PC-9 (cell line): ENCODE measurements around the gene KRTAP10-9. TPM values are rescaled to one million over a fixed set of nuclear protein-coding genes. Genes with fewer than 3 reads are reported as not detected.

Experiments
- BruUV-seq: library from RNA; stranded (reverse); fragments of 400-500 nt; replicated peaks from 2 replicates; lab custom pipeline; 2021; lab: Mats Ljungman, UMichigan
- CTCF ChIA-PET: fragments of 300-600 bp; sonication (Branson Sonifier 250); formaldehyde crosslinking; loops from one replicate; lab custom pipeline; 2022; ENCODE audit warnings: antibody characterized with exemption; lab: Charles Lee
- POLR2A ChIA-PET: fragments of 300-600 bp; sonication (Branson Sonifier 250); formaldehyde crosslinking; loops from one replicate; lab custom pipeline; 2022; ENCODE audit warnings: antibody characterized with exemption; ENCODE audit not compliant: unreplicated experiment; lab: Charles Lee
- DNase-seq, 2 experiments: peaks; one replicate each; pipeline versions ENCODE4 v3.0.0 to v3.0.0-alpha.2; 2015 to 2022; ENCODE audit warnings: mixed read lengths in 1 of 2
- H2AFZ ChIP-seq: fragments of 200-600 bp; sonication (generic); 2 replicates; pipeline ENCODE4 v1.8.1; 2017; ENCODE audit warnings: antibody characterized with exemption
- H3F3A ChIP-seq: fragments of 200-600 bp; sonication (generic); 2 replicates; pipeline ENCODE4 v1.8.1; 2017; ENCODE audit warnings: antibody characterized with exemption, mild to moderate bottlenecking, low read depth; ENCODE audit not compliant: insufficient read depth
- H3K27ac ChIP-seq: fragments of 200-600 bp; sonication (generic); 2 replicates; pipeline ENCODE4 v1.6.1; 2016; ENCODE audit warnings: mixed run types
- H3K27me3 ChIP-seq: fragments of 200-600 bp; sonication (generic); 2 replicates; pipeline ENCODE4 v1.6.1; 2016; ENCODE audit warnings: low read depth, mixed run types; ENCODE audit not compliant: insufficient read depth
- H3K36me3 ChIP-seq: fragments of 200-600 bp; sonication (generic); 2 replicates; pipeline ENCODE4 v1.6.1; 2016; ENCODE audit warnings: low read depth, mixed run types
- H3K4me1 ChIP-seq: fragments of 200-600 bp; sonication (generic); replicated peaks from 2 replicates; pipeline ENCODE4 v1.6.1; 2016; ENCODE audit warnings: mixed run types; ENCODE audit not compliant: insufficient read depth
- H3K4me2 ChIP-seq: fragments of 200-600 bp; sonication (generic); 2 replicates; pipeline ENCODE4 v1.6.1; 2017; ENCODE audit warnings: mixed run types
- H3K4me3 ChIP-seq: fragments of 200-600 bp; sonication (generic); 2 replicates; pipeline ENCODE4 v1.6.1; 2016; ENCODE audit warnings: mixed run types
- H3K79me2 ChIP-seq: fragments of 200-600 bp; sonication (generic); 2 replicates; pipeline ENCODE4 v1.6.1; 2017; ENCODE audit warnings: low read depth, mixed run types
- H3K9me2 ChIP-seq: fragments of 200-600 bp; sonication (generic); 2 replicates; pipeline ENCODE4 v1.8.1; 2017; ENCODE audit warnings: mild to moderate bottlenecking; ENCODE audit not compliant: insufficient read depth
- H3K9me3 ChIP-seq: fragments of 200-600 bp; sonication (generic); 2 replicates; pipeline ENCODE4 v1.8.1; 2016; ENCODE audit warnings: low read depth; ENCODE audit not compliant: insufficient read depth
- H4K20me1 ChIP-seq: fragments of 200-600 bp; sonication (generic); 2 replicates; pipeline ENCODE4 v1.8.1; 2017; ENCODE audit not compliant: insufficient read depth
- EZH2 ChIP-seq: fragments of 200-600 bp; sonication (generic); IDR thresholded peaks from 2 replicates; pipeline ENCODE4 v1.8.0; 2017; ENCODE audit warnings: antibody characterized with exemption, low read depth
- intact Hi-C: fragments of 100-400 bp; cut with micrococcal nuclease; formaldehyde crosslinking; loops from one replicate; pipeline ENCODE4 v1.10.0; 2022; ENCODE audit not compliant: unreplicated experiment
- total RNA-seq: library from RNA; stranded (reverse); gene quantifications from 2 replicates; pipeline ENCODE4 v1.2.3, GENCODE V29; 2021
- TF ChIP-seq, protein P1 (sequence below): fragments of 200-600 bp; sonication (generic); conservative IDR thresholded peaks from 2 replicates; pipeline ENCODE4 v1.6.1; 2017; ENCODE audit warnings: mixed run types, antibody characterized with exemption, mild to moderate bottlenecking, moderate library complexity

KRTAP10-9 gene
- total RNA-seq, 1 experiment from 2014 or later: not detected

DNA sequence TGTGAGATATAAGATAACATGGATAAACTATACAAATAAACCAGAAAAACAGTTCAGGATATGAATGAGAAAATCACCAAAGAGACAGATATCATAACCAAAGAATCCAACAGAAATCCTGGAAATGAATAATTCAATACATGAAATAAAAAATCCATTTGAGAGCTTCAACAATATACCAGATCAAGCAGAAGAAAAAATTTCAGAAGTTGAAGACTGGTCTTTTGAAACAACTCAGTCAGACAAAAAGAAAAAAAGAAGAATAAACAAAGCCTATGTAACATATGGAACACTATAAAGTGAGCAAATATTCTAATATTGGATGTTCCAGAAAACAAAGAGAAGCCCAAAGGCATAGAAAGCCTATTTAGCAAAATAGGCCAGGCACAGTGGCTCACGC lies 45.0 kb downstream of the KRTAP10-9 start:
- Histone ChIP-seq H2AFZ (no peak overlapping the region), H3K79me2 (no peaks in the 10 kb centered on the region), H3F3A (no peaks in the 10 kb centered on the region), H3K4me1 (no peaks in the 10 kb centered on the region), H3K9me2 (no peaks in the 10 kb centered on the region), H3K9me3 (no peaks in the 10 kb centered on the region), H3K36me3 (no peaks in the 10 kb centered on the region), H3K4me3 (no peak overlapping the region), H3K27me3 (peaks cover 38% of the 10 kb centered on the region), H4K20me1 (no peaks in the 10 kb centered on the region), H3K4me2 (no peak overlapping the region), H3K27ac (no peak overlapping the region)
- no peak for DNase-seq
- ChIA-PET POLR2A (no interaction called here), CTCF (no interaction called here)
- BruUV-seq: no TSS peak
- intact Hi-C loops: no loop called here
- TF ChIP-seq, protein P1, sequence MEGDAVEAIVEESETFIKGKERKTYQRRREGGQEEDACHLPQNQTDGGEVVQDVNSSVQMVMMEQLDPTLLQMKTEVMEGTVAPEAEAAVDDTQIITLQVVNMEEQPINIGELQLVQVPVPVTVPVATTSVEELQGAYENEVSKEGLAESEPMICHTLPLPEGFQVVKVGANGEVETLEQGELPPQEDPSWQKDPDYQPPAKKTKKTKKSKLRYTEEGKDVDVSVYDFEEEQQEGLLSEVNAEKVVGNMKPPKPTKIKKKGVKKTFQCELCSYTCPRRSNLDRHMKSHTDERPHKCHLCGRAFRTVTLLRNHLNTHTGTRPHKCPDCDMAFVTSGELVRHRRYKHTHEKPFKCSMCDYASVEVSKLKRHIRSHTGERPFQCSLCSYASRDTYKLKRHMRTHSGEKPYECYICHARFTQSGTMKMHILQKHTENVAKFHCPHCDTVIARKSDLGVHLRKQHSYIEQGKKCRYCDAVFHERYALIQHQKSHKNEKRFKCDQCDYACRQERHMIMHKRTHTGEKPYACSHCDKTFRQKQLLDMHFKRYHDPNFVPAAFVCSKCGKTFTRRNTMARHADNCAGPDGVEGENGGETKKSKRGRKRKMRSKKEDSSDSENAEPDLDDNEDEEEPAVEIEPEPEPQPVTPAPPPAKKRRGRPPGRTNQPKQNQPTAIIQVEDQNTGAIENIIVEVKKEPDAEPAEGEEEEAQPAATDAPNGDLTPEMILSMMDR: no peak
- TF ChIP-seq EZH2: no peak

DNA sequence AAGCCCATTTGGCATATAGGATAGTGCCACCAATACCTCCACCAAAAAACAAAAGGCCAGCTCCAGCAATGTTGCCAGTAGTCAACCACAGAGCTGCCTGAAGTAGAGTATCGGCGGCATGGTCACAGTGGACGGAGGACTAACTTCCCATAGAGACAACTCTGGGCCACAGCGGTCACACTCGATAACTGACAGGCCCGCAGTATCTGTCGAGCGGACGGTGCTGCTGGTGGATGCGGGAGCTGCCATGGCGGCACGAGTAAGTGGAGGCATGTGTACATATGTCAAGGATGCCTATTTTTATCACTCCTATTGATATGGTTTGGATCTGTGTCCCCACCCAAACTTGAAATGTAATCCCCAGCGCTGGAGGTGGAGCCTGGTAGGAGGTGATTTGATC lies 51.0 kb downstream of the KRTAP10-9 start:
- H3K4me3 ChIP-seq: no peak overlapping the region
- no peak overlapping the region for H2AFZ ChIP-seq
- CTCF ChIA-PET: no interaction called here
- no peak for DNase-seq
- no peaks in the 10 kb centered on the region for H3K36me3 ChIP-seq
- no peaks in the 10 kb centered on the region for H4K20me1 ChIP-seq
- no peak overlapping the region for H3K4me2 ChIP-seq
- H3K27ac ChIP-seq: no peak overlapping the region
- intact Hi-C loops: no loop called here
- H3K4me1 ChIP-seq: no peaks in the 10 kb centered on the region
- no peaks in the 10 kb centered on the region for H3F3A ChIP-seq
- POLR2A ChIA-PET: no interaction called here
- H3K27me3 ChIP-seq: peaks cover 72% of the 10 kb centered on the region
- BruUV-seq: no TSS peak
- H3K79me2 ChIP-seq: no peaks in the 10 kb centered on the region
- no peaks in the 10 kb centered on the region for H3K9me2 ChIP-seq
- H3K9me3 ChIP-seq: no peaks in the 10 kb centered on the region
- no peak for TF ChIP-seq EZH2
- TF ChIP-seq, protein P1: no peak

Other genes with a start within 250 kb of the KRTAP10-9 start
- gene LRRC3, start 171.6 kb upstream of the KRTAP10-9 start, total RNA-seq: 0.35 and 0.48 TPM in 2 replicates
- not detected in 2 replicates for gene KRTAP10-1, start 86.9 kb upstream of the KRTAP10-9 start, total RNA-seq
- not detected in 2 replicates for gene KRTAP10-2, start 75.6 kb upstream of the KRTAP10-9 start, total RNA-seq
- not detected in 2 replicates for gene KRTAP10-3, start 68.3 kb upstream of the KRTAP10-9 start, total RNA-seq
- not detected in 2 replicates for gene KRTAP10-4, start 53.4 kb upstream of the KRTAP10-9 start, total RNA-seq
- not detected in 2 replicates for gene KRTAP10-5, start 46.5 kb upstream of the KRTAP10-9 start, total RNA-seq
- not detected in 2 replicates for gene KRTAP10-6, start 34.6 kb upstream of the KRTAP10-9 start, total RNA-seq
- gene KRTAP10-7, start 26.5 kb upstream of the KRTAP10-9 start, total RNA-seq: not detected in 2 replicates
- not detected in 2 replicates for gene KRTAP10-8, start 15.0 kb upstream of the KRTAP10-9 start, total RNA-seq
- not detected in 2 replicates for gene KRTAP10-10, start 10.3 kb downstream of the KRTAP10-9 start, total RNA-seq
- gene KRTAP10-11, start 19.3 kb downstream of the KRTAP10-9 start, total RNA-seq: not detected in 2 replicates
- gene KRTAP12-4, start 27.6 kb downstream of the KRTAP10-9 start, total RNA-seq: not detected in 2 replicates
- gene KRTAP12-3, start 30.8 kb downstream of the KRTAP10-9 start, total RNA-seq: not detected in 2 replicates
- gene KRTAP12-2, start 39.8 kb downstream of the KRTAP10-9 start, total RNA-seq: not detected in 2 replicates
- not detected in 2 replicates for gene KRTAP12-1, start 55.1 kb downstream of the KRTAP10-9 start, total RNA-seq
- not detected in 2 replicates for gene KRTAP10-12, start 70.1 kb downstream of the KRTAP10-9 start, total RNA-seq
- not detected in 2 replicates for gene TSPEAR, start 84.5 kb downstream of the KRTAP10-9 start, total RNA-seq
- 51.9 and 52.7 TPM in 2 replicates for gene UBE2G2, start 174.7 kb downstream of the KRTAP10-9 start, total RNA-seq
- gene SUMO3, start 191.0 kb downstream of the KRTAP10-9 start, total RNA-seq: 79.6 and 81.5 TPM in 2 replicates
- 162 and 174 TPM in 2 replicates for gene PTTG1IP, start 246.6 kb downstream of the KRTAP10-9 start, total RNA-seq